Skeletal muscle cell (primary cell): ENCODE results near the gene TPD52L2.
"Not testable (repeated sequence)": the region's sequence is repeated elsewhere in the genome, so short reads cannot be mapped to it uniquely, and the experiment has no call there.

ENCODE experiments used
- DNase-seq: peaks from one replicate; pipeline ENCODE4 v3.0.0-alpha.2; 2010; ENCODE audit warnings: low read depth
- H3K4me3 ChIP-seq: 2 replicates; pipeline ENCODE4 v1.5.1; 2011; ENCODE audit warnings: low read depth, mild to moderate bottlenecking, control low read depth, low read length, moderate library complexity

The TPD52L2 gene

GRCh38 chr20:63873477-63873971 is 8.5 kb downstream of the TPD52L2 start:
- peak; percentile 40 for DNase-seq

GRCh38 chr20:63874241-63874640 is 9.2 kb downstream of the TPD52L2 start:
- DNase-seq, H3K4me3 ChIP-seq: not testable (repeated sequence)

More at GRCh38 chr20:63873477-63873971, 8.5 kb downstream of the TPD52L2 start:
- H3K4me3 ChIP-seq = no peak overlapping the region

GRCh38 chr20:63876489-63877036 is 11.5 kb downstream of the TPD52L2 start:
- no peak overlapping the region for H3K4me3 ChIP-seq
- no peak for DNase-seq

DNA sequence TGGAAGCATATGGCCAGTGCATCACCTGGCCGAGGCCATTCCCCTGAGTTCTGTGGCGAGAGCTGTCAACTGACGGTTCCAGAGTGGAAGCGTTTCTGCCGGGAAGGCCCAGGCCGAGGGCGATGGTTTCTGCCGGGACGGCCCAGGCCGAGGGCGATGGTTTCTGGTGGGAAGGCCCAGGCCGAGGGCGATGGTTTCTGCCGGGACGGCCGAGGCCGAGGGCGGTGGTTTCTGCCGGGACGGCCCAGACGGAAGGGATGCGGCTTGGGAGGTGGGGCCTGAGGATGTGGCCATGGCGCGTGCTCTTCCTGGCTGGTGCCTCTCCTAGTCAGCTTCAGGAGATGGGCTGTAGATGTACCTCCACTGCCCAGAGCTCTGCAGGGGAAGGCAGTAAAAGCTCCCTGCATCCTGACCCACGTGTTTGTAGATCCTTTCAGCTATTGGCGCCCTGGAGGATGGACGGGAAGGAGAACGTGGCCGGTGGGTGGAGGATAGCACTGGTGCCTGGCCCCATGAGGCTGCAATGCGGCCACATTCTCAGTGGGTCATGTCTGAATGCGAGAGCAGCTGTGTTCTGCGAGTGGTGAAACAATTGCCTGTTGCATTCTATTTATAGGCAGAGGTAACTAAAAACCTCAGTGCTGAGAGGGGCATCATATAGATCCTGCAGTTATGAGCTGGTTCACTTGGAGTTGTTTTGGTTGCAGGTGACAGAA is 12.8 kb downstream of the TPD52L2 start:
- no peak for DNase-seq
- no peak overlapping the region for H3K4me3 ChIP-seq

DNA sequence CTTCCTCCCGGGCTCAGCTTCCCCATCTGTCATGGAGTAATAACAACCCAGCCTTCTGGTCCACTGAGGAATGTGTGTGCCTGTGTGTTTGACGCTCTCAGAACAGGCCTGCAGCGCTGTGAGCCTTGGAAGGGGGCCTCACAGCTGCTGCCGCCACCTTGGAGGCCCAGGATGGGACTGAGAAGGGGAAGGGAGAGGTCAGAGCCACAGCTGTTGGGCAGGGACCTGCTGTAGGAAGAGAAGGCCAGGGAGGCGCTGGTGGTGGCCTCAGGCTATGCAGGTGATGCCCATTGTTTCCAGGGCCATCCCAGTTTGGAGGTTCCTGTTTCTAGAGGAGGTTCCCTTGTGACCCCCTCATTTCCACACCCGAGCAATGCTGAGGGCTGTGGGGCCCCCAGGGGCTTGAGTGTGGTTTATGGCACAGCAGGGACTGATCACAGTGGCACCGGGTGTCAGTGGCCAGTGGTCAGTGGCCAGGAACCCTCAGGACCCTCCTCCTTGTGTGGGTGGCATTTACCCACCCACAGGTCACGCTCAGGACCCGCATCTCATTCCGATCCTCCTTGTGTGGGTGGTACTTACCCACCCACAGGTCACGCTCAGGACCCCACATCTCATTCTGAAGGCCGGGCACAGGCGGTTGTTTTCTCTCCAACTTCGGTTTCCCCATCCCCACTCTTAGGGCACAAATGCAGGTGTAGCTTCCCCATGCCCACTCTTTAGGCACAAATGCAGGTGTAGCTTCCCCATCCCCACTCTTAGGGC is 14.0 kb downstream of the TPD52L2 start:
- DNase-seq = no peak
- H3K4me3 ChIP-seq = no peak overlapping the region

GRCh38 chr20:63880901-63881300 is 15.8 kb downstream of the TPD52L2 start:
- not testable (repeated sequence) for DNase-seq, H3K4me3 ChIP-seq

GRCh38 chr20:63881451-63882226 is 16.6 kb downstream of the TPD52L2 start:
- DNase-seq = no peak
- H3K4me3 ChIP-seq = no peak overlapping the region

GRCh38 chr20:63882257-63883200 is 17.5 kb downstream of the TPD52L2 start:
- no peak overlapping the region for H3K4me3 ChIP-seq
- no peak for DNase-seq

- DNase-seq = no peak
- H3K4me3 ChIP-seq = no peak overlapping the region
Measured at GRCh38 chr20:63883201-63883593, 18.1 kb downstream of the TPD52L2 start.

GRCh38 chr20:63884506-63885263 is 19.6 kb downstream of the TPD52L2 start:
- H3K4me3 ChIP-seq = no peak overlapping the region
- DNase-seq = no peak

DNA sequence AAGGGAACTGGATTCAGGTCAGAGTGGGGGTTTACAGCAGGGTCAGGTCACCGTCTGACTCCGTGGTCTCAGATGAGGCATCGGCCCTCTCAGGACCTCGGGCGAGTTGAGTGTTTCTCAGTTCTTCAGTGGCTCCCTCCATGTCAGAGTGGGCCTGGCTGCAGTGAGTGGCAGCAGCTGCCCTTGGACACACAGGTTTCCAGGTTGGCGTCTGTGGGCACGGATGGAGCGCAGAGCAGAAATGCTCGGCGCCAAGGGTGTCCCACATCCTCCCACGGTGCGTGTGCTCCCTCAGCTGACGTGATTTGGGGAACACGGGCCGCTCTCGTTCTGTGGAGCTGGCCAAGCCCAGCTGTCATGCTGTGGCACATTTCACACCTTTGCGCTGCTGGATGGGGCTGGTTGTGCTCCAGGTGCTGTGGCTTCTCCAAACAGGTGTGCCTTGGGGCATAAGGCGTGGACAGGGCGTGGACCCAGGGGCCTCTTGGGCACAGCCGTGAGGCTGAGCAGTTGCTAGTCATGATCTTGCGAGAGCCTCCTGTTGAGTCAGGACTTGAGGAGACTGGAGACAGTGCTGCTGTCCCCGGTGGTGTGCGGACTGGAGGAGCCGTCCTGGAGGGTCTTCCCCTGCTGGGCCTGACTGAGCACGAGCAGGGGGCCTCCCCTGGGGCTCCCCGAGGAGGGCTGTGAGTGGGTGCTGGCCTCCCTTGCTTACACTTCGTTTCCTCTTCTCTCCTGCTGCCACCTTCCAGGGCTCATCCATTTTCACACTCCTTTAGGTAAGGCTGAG is 20.4 kb downstream of the TPD52L2 start:
- H3K4me3 ChIP-seq = no peak overlapping the region
- DNase-seq = no peak

DNA sequence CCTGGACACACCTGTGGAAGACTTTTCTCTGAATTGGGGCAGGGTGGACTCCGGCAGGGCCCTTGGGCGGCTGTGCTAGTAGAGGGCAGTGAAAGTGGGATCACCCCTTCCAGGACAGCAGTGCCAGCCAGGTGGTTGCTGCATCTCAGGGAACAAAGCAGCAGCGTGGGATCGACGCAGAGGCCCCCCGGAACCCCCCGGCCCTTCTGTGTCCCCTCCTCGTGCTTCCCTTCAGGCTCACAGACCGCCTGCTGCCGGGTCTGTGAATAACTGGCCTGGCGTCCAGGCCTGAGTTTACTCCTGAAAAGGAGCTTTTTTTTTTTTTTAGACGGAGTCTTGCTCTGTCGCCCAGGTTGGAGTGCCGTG is 21.0 kb downstream of the TPD52L2 start:
- no peak overlapping the region for H3K4me3 ChIP-seq
- no peak for DNase-seq

- H3K4me3 ChIP-seq = no peak overlapping the region
- no peak for DNase-seq
Measured at GRCh38 chr20:63886921-63887320, 21.9 kb downstream of the TPD52L2 start.

DNA sequence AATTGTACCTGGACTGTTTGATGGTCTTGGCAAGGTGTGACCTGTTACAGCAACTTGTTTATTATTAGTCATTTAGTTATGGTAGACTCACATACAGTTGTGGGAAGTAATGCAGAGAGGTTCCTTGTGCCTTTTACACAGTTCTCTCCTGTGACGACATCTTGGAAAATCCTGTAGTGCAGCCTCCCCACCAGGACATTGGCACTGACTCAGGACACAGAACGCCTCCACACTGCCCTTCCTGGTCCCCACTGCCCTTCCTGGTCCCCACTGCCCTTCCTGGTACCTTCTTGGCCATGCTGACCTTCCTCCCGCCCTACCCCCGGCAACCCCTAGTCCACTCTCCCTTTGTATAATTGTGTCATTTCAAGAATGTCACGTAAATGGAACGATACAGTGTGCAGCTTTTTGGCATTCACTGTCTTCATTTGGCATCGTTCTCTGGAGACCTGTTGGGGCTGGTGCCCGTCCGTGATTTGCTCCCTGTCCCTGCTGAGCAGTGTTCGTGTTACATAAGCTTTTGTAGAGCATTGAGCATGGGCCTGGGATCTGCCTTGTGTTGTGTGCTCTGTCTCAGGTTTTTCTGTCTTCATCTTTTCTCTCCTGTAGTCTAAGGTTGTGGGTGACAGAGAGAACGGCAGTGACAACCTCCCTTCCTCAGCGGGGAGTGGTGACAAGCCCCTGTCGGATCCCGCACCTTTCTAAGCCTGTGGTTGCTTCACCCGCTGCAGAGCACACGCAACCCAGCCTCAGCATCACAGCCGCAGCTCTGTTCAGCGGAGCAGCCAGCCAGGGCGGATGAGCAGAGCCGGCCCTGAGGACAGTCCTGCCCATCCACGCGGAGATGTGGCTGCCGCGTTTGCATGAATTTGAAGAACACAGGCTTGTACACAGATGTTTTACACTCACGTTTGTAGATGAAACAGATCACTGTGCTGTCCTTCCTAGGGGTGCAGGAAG is 24.5 kb downstream of the TPD52L2 start:
- no peak for DNase-seq
- no peak overlapping the region for H3K4me3 ChIP-seq

GRCh38 chr20:63890201-63890576 is 25.1 kb downstream of the TPD52L2 start:
- H3K4me3 ChIP-seq = no peak overlapping the region
- DNase-seq = no peak

DNA sequence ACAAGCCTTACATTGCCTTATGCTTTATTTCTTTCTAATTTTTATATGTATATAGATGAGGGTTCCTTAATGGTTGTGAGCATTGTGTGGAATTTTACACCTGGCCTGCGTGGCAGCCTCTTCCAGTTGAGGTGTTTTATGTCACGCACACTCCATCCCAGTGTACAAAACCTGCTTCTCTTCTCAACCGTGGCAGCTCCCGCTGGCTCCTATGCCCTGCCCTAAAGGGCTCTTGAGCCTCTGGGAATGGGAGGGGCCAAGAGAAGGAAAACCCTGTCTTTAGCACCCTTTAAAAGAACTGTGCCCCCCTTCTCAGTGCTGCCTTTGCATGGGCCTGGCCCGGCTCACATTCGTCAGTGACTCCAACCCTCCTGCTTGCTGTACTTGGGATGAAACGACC is 25.5 kb downstream of the TPD52L2 start:
- no peak for DNase-seq
- H3K4me3 ChIP-seq = no peak overlapping the region
